PC-9 (cell line): ENCODE results near the gene SORD.
"Not testable (repeated sequence)": the region's sequence is repeated elsewhere in the genome, so short reads cannot be mapped to it uniquely, and the experiment has no call there.

ENCODE experiments used
- CTCF ChIP-seq: fragments of 200-600 bp; sonication (generic); conservative IDR thresholded peaks from 2 replicates; pipeline ENCODE4 v1.6.1; 2017; ENCODE audit warnings: mixed run types, antibody characterized with exemption, mild to moderate bottlenecking, moderate library complexity
- EZH2 ChIP-seq: fragments of 200-600 bp; sonication (generic); IDR thresholded peaks from 2 replicates; pipeline ENCODE4 v1.8.0; 2017; ENCODE audit warnings: antibody characterized with exemption, low read depth

- not testable (repeated sequence) for TF ChIP-seq CTCF, EZH2
Measured at GRCh38 chr15:45073602-45074001, 50.6 kb downstream of the SORD start.
